ENCODE data around the gene NHLH1.

- TF ChIP-seq POLR2AphosphoS5 (IDR thresholded peaks at IDR 0.05; ENCODE audit: borderline replicate concordance, low read depth, low read length) = no peak
- TF ChIP-seq EZH2 (IDR thresholded peaks at IDR 0.05) = no peak
- no peak for TF ChIP-seq FOXP2 (optimal IDR thresholded peaks at IDR 0.05; ENCODE audit: control extremely low read depth, extremely low read length, insufficient read depth)
These were observed 35.3 kb downstream of the NHLH1 start for GRCh38 chr1:160402001-160402795.
